ENCODE measurements around the gene KCNQ1. TPM values are rescaled to one million over a fixed set of nuclear protein-coding genes. Genes with fewer than 3 reads are reported as not detected.

Gene KCNQ1
- total RNA-seq, 1 donor from 2014 or later: 10.7 TPM

DNA sequence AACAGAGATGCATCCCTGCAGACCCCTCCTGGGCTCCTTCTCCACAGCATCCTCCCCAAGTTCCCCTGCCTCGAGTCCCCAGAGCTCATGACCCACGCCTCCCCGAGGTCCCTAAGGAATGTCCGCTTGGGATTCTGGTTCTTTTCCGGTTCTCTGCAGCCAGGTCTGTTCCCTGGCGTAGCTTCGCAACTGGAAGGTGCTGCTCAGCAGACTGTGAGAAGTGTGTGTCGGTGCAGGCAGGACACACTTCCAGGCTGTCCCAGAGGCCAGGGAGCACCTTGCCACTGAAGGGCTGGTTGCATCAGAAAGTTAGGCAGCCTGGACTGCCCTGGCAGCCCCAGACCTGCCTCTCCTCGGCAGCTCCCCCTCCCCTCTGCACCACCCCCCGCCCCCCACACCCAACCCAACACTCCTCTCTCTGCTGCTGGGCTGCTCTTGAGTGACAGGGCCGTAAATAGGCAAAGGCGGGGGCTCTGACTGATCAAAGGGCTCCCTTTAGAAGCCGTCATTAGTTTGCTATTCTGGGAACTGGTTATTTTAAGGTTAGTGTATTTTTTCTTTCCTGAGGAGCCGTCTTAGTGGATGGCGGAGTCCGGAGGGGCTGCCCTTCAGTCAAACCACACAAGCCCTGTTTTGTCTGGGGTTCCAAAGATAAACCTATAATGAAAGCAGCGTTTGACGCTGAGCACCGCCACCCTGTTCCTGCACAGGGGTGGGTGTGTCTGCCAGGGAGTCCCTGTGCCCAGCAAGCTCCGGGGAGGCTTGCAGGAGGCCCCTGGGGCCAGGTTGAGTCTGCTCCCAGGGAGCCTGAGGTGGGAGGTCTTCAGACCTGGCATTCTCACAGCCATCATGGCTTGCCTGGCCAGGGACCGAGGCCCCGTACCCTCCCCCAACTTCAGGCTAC lies 343.6 kb downstream of the KCNQ1 start:
- DNase-seq (ENCODE audit: low spot score): peak; percentile 82

DNA sequence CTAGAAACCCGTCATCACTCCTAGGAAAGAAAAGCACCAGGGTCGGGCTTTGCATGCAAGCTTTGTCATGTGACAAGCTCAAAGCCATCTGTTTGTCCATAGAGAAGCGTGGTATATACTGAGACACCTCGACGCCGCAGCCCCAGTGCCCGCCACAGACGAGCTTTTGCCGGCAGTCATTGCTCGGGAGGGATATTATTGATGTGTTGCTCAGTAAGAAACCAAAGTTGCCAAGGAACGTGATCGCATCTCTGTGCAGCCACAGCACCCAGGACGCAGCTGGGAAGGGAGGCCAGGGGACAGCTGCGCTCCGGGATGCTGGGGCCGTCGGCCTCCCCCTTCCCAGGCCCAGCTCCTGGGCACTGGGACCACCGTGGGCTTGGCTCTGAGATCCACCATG lies 344.5 kb downstream of the KCNQ1 start:
- DNase-seq (ENCODE audit: low spot score): no peak

DNA sequence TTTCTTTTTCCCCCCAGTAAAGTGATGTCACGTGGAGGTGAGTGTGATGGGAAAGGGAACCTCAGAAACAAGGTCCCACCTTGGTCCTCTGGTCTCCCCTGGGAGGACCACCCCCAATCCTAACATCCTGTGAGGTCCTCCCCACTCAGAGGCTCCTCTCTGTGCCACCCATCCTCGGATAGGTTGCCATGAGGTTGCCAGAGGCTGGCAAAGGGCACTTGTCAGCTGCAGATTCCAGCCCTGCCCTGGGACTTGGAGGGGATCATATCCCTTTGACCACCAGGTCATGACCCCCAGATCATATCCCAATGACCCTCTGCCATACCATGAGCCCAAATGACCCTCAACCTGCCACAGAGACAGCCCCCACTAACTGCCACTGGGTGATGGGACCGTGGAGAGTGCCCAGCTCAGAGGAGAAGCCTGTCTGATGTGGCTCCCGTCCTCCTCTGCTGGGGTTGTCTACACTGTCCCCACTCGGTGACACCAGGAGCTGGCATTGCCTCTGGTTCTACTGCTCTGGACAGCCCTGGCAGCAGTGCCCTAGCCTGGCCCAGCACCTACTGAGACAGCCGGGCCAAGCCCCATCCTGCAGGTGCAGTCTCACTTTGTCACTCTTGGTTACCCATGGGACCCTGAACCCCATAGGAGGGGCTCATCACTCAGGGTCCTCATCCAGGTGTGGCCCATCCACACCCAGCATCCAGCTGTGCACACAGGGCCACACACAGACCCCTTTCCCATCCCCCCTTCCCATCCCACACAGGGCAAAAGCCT lies 345.2 kb downstream of the KCNQ1 start:
- no peak for DNase-seq (ENCODE audit: low spot score)

DNA sequence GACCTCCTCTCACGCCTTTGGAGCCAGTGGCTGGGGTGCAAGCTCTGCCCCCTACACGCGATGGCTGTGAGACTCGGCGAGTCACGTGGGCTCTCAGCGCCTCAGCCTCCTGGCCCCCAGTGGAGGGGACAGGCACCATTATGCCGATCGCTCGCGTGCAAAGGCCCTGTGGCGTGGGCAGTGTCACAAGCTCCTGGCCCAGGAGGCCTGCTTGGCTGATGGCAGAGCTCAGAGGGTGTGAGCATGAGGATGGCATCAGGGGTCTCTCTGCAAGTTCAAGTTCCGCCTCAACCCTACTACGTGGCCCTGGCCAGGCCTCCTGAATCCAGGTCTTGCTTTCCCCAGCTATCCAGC lies 345.7 kb downstream of the KCNQ1 start:
- no peak for DNase-seq (ENCODE audit: low spot score)

DNA sequence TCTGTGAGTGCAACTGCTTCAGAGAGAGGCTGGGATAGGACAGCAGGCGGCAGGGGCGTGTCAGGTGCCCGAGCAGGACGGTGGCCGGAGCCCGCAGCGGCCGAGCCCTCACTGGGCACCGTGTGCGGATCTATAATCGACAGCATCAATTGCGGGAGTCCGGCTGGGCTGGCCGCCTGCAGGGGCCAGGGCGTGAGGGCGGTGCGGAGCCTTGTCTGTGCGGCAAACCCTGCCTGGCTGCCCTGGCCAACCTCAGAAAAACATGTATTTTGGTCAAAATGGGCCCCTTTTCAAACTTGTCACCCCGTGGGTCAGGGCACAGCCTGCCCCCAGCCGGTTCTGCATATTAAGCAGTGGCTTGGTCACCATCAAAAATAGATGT lies 346.3 kb downstream of the KCNQ1 start:
- peak; percentile 89 for DNase-seq (ENCODE audit: low spot score)

DNA sequence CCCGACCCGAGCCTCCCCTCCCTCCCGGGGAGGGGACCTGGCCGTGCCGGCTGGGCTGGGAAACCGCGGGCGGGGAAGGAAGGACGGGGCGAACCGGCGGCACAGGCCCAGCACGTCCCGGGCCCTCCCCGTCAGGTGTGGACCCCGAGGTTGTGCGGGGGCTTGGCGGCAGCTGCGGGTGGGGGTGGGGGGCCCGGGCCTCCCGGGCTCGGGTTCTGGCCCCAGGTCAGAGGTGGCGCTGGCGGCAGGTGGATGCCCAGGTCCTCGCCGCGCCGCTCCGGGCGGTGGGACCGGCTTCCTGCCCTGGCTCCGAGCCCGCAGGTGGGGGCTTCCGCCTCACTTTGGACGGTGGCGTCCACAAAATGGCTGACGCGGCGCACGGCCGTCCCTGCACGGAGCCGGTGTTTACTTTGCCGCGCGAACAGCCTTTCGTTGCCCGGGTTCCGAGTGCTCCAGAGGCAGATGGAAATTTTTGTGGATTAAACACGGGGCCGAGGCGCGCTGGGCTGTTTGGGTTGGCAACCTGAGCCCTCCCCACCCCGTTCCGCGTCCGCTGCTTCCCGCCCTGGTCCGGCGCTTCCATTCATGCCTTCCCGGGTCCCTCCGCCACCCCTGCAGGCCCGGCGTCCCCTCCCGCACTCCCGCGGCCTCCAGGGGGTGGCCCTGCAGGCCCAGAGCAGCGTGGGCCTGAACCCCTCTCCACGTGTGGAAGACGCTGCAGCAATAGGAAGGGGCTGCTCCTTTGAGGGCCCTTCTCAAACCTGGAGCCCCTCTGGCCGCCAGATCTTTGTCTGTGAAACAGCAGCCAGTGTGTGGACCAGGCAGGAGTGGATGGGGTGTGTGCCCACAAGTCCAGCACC lies 346.9 kb downstream of the KCNQ1 start:
- DNase-seq (ENCODE audit: low spot score): peak; percentile 89

DNA sequence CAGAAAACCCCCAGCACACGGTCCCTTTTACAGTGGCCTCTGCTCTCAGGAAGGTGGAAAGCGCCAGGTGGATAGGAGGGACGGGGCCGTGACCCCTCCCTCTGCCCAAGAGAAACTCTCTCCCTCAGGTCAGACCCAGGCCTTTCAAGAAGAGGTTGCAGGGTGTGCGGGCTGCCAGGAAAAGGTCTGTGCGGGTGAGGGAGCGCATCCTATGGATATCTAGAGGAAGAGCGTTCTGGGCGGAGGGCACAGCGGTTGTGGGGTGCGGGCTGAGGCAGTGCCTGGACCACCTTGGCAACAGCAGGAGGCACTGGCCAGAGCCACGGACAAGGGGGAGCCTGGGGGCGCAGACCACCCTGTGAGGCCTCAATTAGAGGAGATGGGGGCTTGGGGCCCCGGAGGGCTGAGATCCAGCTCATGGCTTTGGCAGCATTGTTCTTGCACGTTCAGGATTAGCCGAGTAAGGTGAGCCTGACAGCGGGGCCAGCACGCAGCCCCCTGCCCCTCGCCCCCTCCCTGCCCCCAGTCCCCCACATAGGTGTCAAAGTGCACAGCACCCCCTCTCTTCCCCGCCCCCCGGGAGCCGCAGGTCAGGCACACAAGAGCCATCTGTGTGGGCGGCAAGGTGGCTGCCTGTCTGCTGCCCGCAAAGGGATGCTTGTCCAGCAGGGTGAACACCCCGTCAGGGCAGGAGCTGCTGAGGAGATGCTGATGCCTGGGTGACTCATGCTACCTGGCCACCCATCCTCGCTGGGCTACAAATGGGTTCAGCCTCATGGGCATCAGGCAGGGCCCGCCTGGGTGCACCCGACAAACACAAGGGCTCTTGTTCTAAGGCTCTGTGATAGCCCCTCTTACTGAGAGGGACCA lies 347.8 kb downstream of the KCNQ1 start:
- no peak for DNase-seq (ENCODE audit: low spot score)

DNA sequence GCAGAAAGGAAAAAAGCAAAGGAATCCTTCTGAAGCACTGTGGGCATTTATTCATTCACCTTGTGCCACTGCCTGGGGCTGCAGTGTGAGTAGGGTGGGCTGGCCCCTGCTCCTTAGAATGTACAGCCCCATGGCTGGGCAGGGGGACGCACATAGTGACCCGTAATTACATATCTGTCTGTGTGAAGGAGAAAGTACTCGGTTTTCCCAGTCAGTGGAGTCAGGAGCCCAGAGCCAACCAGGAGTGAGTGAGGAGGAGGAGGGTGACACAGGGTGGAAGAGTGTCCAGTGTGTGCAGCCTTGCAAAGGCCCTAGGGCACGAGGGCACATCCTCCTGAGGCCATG lies 348.9 kb downstream of the KCNQ1 start:
- no peak for DNase-seq (ENCODE audit: low spot score)

DNA sequence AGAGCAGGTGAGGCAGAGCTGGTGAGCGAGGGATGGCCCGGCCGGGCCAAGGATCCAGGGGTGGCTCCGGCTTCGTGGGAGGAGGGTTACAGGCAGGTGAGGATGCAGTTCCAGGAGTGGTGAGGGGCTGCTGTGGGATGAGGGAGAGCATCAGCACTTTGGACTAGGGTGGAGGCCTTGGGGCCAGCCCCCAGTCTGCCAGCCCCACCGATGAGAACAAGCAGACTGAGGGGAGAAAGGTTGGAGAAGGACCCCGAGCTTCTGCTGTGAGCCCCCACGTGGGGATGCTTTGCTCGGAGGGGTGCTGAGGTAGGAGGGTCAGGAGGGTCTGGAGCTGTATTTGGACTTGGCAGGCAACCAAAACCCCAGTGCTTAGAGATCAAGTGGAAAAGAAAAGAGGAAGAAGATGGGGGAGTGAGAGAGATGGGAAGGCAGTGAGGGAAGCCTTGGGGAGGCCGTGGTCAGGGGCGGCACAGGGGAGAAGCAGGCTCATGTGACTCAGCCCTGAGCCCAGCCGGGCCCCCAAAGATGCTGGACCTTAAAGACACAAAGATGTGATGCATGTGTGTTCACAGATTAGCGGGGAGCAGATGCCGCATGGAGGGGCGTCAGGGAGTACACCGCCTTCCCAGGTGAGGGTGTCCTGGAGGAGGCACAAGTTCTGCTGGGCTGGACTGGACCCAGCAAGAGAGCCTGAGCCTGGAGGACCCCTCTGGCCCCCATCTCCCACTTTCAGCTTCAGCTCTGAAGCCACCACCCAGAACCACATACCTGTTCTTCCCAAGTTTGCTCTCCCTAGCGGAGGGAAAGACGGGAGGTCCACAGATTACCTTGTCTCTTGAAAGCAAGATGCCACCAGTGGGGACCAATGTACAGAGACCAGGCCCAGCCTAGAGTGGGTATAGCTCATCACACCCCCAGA lies 349.5 kb downstream of the KCNQ1 start:
- DNase-seq (ENCODE audit: low spot score): peak; percentile 88

DNA sequence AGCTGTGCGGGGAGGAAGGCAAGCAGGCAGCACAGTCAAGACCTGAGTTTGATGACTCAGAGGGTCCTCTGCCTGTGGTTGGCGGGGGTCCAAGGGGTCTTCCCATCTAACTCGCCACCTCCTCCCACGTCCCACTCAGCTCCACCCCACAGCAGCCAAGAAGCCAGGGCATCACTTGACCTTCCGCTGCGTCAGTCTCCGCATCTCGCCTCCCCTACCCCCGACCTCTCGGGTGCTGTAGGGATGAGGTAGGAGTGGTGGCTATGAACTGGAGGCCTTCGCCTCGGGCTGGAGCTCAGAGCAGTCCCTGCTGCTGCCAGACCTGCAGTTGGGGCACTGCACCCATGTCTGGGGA lies 350.1 kb downstream of the KCNQ1 start:
- DNase-seq (ENCODE audit: low spot score): peak; percentile 81

DNA sequence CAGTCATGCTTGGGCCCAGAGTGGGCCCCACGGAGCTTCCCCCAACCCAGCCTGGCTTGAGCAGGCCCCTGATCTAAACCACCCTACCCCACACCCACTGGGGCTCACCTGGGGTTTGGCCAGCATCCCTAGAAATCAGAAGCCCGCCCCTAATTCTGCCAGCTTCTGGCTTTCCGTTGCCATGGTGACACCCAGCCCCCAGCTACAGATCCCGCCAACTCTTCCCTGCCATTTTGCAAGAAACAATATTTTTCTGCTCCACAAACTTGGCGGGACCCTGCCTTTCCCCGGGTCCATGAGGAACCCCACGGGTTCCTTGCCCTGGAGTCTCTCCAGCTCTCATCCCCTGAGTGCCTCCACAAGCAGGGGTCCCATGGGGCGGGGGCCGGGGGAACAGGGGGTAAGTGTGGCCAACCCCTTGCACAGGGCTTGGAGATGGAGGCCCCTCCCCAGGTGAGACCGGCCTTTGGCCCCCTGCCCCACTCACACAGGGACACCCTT lies 350.7 kb downstream of the KCNQ1 start:
- no peak for DNase-seq (ENCODE audit: low spot score)

DNA sequence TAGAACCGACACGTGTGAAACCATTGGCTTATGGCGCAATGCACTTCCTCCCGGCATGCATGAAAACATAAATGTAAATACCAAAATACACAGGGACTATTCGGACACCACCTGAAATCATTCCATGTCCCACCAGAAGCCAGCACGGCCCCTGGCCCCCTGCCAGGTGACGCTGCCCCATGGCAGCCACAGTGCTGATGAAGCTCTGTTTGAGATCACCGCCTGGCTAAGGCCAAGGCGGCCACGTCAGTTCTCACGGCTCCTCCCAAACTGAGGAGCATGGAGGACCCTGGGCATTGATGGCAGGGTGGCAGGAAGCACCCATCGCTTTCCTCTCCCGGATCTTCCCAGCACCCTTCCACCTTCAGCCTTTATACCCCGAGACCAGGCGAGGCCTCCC lies 351.3 kb downstream of the KCNQ1 start:
- DNase-seq (ENCODE audit: low spot score): no peak

DNA sequence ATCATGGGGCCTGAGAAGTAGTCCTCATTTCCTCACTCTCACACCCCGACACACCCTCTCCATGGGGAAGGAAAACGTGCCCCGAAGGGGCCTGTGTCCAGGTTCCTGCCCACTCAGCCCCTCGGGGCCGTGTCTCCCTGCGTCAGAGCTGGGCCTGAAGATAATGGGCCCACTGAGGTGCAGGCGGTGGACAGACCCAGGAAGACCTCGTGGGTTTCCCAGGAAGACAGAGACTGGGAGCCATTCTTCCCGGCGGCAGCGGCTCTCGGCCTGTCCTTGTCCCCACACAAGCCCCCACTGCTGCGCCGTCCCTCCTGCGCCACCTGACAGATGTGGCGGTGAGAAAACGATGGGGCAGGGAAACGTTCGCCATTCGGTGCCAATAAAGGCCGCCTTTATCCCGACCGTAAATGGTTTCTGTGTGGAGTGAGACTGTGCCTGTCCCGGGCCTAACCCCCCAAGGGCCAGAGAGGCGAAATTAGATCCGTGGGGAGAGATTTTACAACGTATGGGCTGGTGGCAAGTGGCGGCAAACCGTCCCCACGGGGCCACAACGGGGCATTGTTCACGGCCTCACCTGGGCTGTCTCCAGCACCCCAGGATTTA lies 351.8 kb downstream of the KCNQ1 start:
- DNase-seq (ENCODE audit: low spot score): no peak

DNA sequence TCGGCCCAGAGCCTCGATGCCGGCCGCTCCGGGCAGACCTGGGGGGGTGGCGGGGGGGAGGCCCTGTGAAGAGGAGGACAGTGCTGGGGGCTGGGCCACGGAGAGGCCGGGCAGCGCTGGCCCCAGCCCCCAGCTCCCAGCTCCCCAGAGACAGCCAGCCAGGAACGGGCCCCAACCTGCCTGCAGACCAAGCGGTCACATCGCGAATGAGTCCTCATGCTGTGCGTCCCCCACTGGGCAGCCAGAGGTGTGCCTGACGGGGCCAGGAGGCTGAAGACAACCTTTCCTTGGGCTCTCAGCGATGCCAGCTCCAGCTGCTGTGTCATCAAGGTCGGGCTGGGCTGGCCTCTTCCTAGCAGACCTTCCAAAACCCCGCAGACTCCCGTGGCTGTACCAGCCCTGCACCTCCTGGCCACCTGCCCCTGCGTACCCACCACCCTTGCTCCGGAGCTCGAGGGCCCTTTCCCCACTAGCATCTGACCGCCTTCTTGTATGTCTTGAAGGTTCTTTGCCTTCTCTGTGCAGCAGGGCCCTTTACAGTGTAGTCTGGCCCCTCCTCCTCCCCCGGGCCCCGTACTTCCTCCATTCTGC lies 352.4 kb downstream of the KCNQ1 start:
- DNase-seq (ENCODE audit: low spot score): no peak

DNA sequence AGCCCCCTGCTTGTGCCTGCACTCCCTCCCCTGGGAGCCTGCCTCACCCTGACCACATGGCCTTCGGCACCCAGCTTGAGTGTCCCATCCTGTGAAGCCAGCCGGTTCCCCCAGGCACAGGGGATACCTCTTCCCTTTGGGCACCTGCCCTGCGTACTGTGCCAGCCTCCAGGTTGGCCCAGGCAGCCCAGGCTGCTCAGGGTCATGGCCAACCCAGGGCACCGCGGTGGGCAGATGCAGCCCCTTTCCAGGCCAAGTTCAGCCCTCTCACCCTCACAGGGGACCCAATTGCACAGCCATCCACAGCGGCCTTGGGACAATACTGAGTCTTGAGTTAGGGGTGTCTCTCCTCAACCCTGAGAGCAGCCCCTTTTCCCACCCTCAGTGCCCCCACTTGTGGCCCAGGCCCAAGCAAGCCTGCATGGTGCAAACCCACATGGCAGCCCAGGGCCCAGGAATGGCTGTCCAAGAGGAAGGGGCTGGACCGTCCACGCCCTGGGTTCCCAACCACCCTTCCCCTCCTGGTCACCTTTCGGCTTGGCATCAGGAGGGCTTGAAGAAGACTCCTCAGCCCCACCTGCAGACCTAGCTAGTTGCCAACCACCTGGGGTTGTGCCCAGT lies 353.0 kb downstream of the KCNQ1 start:
- DNase-seq (ENCODE audit: low spot score): peak; percentile 72

DNA sequence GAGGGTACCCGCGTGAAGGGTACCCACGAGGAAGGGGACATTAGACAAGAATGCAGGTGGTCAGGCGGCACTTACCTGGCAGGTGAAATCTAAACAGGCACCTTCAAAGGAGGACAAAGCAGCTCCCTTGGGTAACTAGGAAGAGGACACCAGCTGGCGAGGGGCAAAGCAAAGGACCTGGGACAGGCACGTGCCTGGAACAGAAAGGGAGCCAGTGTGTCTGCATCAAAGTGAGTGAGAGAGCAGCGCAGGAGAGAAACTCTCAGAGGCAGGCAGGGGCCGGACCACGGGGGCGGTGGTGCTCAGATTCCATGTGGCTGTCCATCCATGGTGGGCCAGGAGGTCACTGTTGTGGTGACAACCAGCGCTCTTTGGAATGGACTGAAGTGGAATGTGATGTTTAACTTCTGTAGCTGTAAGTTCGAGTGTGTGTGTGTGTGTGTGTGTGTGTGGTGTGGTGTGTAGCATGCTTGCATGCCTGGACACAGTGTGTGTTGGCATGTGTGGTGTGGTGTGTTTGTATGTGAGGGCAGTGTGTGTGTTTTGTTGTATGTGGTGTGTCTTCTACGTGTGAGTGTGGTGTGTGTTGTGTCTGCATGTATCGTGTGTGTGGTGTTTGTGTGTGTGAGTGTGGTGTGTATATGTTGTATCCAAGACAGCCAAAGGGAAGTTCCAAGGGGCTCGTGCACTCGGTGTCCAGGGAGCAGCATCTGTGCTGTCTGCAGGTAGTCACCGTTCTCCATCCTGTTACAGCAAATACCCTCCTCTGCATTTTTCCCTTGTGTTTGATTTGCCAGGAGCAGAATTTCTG lies 354.3 kb downstream of the KCNQ1 start:
- peak; percentile 78 for DNase-seq (ENCODE audit: low spot score)

DNA sequence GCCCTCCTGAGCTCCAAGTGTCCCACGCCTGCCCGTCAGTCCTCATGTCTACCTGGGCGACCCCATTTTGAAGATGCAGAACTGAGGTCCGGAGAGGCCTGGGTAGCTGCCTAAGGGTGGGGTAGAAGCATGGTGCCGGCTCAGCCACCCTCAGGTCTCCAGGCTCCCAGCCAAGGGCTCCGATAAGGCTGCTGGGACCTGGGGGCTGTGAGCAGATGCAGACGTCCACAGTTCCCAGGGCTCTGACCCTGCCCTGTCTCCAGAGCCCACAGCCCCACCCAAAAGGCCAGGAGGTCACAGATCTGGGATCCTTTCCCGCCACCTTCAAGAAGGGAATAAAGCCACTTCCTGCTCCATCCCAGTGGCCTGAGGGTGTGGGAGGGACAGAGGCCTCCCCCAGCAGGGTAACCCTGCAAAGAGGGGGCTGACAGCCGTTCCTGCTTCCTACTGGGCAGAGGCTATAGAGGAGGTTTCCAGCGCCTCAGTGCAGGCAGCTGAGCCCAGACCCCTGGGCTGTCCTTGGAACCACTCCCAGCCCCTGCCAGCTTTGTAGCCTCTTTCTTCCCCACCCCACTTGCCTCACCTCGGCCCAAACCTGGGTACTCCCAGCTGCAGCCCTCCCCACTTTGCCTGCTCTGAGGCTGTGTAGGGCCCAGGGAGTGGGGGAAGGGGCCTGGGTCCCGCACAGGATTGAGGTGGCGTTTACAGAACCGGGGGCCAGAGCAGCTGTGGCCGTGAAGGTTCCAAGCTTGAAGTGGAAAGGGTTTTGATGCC lies 355.3 kb downstream of the KCNQ1 start:
- DNase-seq (ENCODE audit: low spot score): peak; percentile 75
